Left kidney (tissue), 2 donors: ENCODE results near the gene YTHDC1. TPM values are rescaled to one million over a fixed set of nuclear protein-coding genes. Genes with fewer than 3 reads are reported as not detected.

Experiments
- DNase-seq: peaks from one replicate; pipeline ENCODE4 v3.0.0-alpha.2; 2013
- polyA plus RNA-seq: library from polyadenylated mRNA; unstranded; fragments of 120-200 nt; gene quantifications from one replicate; pipeline ENCODE4 v1.2.1, GENCODE V29; 2013; ENCODE audit not compliant: insufficient read length

Gene YTHDC1
- polyA plus RNA-seq, 1 donor: 225 TPM

GRCh38 chr4:68360231-68360968 lies 10.5 kb upstream of the YTHDC1 start:
- no peak for DNase-seq

GRCh38 chr4:68359508-68359907 lies 9.6 kb upstream of the YTHDC1 start:
- DNase-seq: no peak

- no peak for DNase-seq
These were observed 9.1 kb upstream of the YTHDC1 start for GRCh38 chr4:68358988-68359387.

- no peak for DNase-seq
These were observed 2.9 kb upstream of the YTHDC1 start for GRCh38 chr4:68352791-68353190.

- DNase-seq: no peak
These were observed 626 bp downstream of the YTHDC1 start for GRCh38 chr4:68349279-68349648.

- DNase-seq: no peak
These were observed 1.3 kb downstream of the YTHDC1 start for GRCh38 chr4:68348577-68348976.

- DNase-seq: no peak
These were observed 2.0 kb downstream of the YTHDC1 start for GRCh38 chr4:68347845-68348244.

- no peak for DNase-seq
These were observed 3.4 kb downstream of the YTHDC1 start for GRCh38 chr4:68346461-68346860.

GRCh38 chr4:68344785-68345184 lies 5.1 kb downstream of the YTHDC1 start:
- no peak for DNase-seq

GRCh38 chr4:68344049-68344448 lies 5.8 kb downstream of the YTHDC1 start:
- no peak for DNase-seq

GRCh38 chr4:68342134-68342533 lies 7.8 kb downstream of the YTHDC1 start:
- peak; percentile 25 for DNase-seq

- DNase-seq: no peak
These were observed 11.3 kb downstream of the YTHDC1 start for GRCh38 chr4:68338625-68339024.

GRCh38 chr4:68337522-68337921 lies 12.4 kb downstream of the YTHDC1 start:
- DNase-seq: no peak

GRCh38 chr4:68337004-68337403 lies 12.9 kb downstream of the YTHDC1 start:
- no peak for DNase-seq

GRCh38 chr4:68336530-68336929 lies 13.4 kb downstream of the YTHDC1 start:
- DNase-seq: no peak

GRCh38 chr4:68326141-68326540 lies 23.7 kb downstream of the YTHDC1 start:
- DNase-seq: no peak

- DNase-seq: no peak
These were observed 25.2 kb downstream of the YTHDC1 start for GRCh38 chr4:68324519-68325262.

GRCh38 chr4:68319040-68319439 lies 30.9 kb downstream of the YTHDC1 start:
- no peak for DNase-seq

GRCh38 chr4:68316193-68316969 lies 33.5 kb downstream of the YTHDC1 start:
- no peak for DNase-seq

GRCh38 chr4:68310651-68311247 lies 39.1 kb downstream of the YTHDC1 start:
- no peak for DNase-seq

- DNase-seq: no peak
These were observed 45.2 kb downstream of the YTHDC1 start for GRCh38 chr4:68304731-68305130.
